ENCODE data around the gene BRWD1. TPM values are rescaled to one million over a fixed set of nuclear protein-coding genes. Genes with fewer than 3 reads are reported as not detected.
A peak's percentile ranks its signal among the peaks of the same experiment; 100 is the strongest.

The BRWD1 gene
- polyA plus RNA-seq, 3 donors = 12.1 to 16.8 (median 12.7) TPM

- H3K9me3 ChIP-seq (replicated peaks in 1 of 2; ENCODE audit: control insufficient read depth in 1 of 2, insufficient read depth in 1 of 2, low read length in 2 of 2) = no peaks in the 10 kb centered on the region
- peaks cover 24% of the 10 kb centered on the region for H3K4me1 Mint-ChIP-seq
- peaks cover 48 to 53% of the 10 kb centered on the region in 2 donors for H3K36me3 Mint-ChIP-seq
- no peaks in the 10 kb centered on the region for H3K9me3 Mint-ChIP-seq
- peaks cover 10 to 14% of the 10 kb centered on the region in 2 donors for H3K4me1 ChIP-seq (ENCODE audit: control insufficient read depth in 1 of 2, insufficient read depth in 2 of 2, low read length in 2 of 2)
- H3K27ac Mint-ChIP-seq = no peak overlapping the region
- H3K27ac ChIP-seq (ENCODE audit: low read depth in 1 of 2, low read length in 2 of 2) = no peak overlapping the region
- H3K79me2 ChIP-seq (ENCODE audit: insufficient read depth, low read length) = peaks cover 27% of the 10 kb centered on the region
- WGBS (ENCODE audit: insufficient coverage) = 14% methylated on average over 4 of the region's 7 CpGs
- H3K27me3 ChIP-seq (ENCODE audit: control insufficient read depth in 2 of 2, insufficient read depth in 2 of 2, low read length in 2 of 2) = no peaks in the 10 kb centered on the region
- H3K4me2 ChIP-seq (replicated peaks; ENCODE audit: extremely low read depth, low read length, poor library complexity, severe bottlenecking) = no peak overlapping the region
- peaks cover 12 to 37% of the 10 kb centered on the region in 2 donors for H3K36me3 ChIP-seq (replicated peaks in 1 of 2; ENCODE audit: control insufficient read depth in 1 of 2, insufficient read depth in 2 of 2, low read length in 2 of 2)
- H3K4me3 Mint-ChIP-seq = no peak overlapping the region
- H3K9ac ChIP-seq (ENCODE audit: insufficient read depth, low read length, poor library complexity, severe bottlenecking) = no peak overlapping the region
- H4K20me1 ChIP-seq (ENCODE audit: insufficient read depth, low read length) = no peaks in the 10 kb centered on the region
- H3K27me3 Mint-ChIP-seq (ENCODE audit: low read depth in 3 of 3) = peaks cover 0 to 1% (median 0%) of the 10 kb centered on the region in 3 donors
- TF ChIP-seq CTCF (IDR thresholded peaks at IDR 0.05) = no peak
- DNase-seq = no peak
- intact Hi-C loops (cut with micrococcal nuclease) = no loop called here
- H3K4me3 ChIP-seq (replicated peaks in 1 of 3; ENCODE audit: low read depth in 2 of 3, low read length in 3 of 3) = no peak overlapping the region
- H2AFZ ChIP-seq (ENCODE audit: insufficient read depth, low read depth, low read length, poor library complexity, severe bottlenecking) = no peak overlapping the region
Measured at GRCh38 chr21:39178421-39178820, 135.0 kb downstream of the BRWD1 start.

GRCh38 chr21:39176271-39176709, 137.1 kb downstream of the BRWD1 start:
- DNase-seq = no peak
- no peak overlapping the region for H3K4me3 ChIP-seq (replicated peaks in 1 of 3; ENCODE audit: low read depth in 2 of 3, low read length in 3 of 3)
- Mint-ChIP-seq H3K9me3 (no peaks in the 10 kb centered on the region), H3K4me1 (peaks cover 9% of the 10 kb centered on the region), H3K27ac (peak overlapping the region in 1 of 7 donors; percentile 6), H3K27me3 (ENCODE audit: low read depth in 3 of 3) (peaks cover 0 to 1% (median 0%) of the 10 kb centered on the region in 3 donors), H3K4me3 (no peak overlapping the region), H3K36me3 (peaks cover 60 to 66% of the 10 kb centered on the region in 2 donors)
- intact Hi-C loops (cut with micrococcal nuclease) = no loop called here
- H3K4me1 ChIP-seq (ENCODE audit: control insufficient read depth in 1 of 2, insufficient read depth in 2 of 2, low read length in 2 of 2) = no peaks in the 10 kb centered on the region
- WGBS (ENCODE audit: insufficient coverage) = no CpG with 5 or more reads among the region's 3 CpGs
- no peak for TF ChIP-seq CTCF (IDR thresholded peaks at IDR 0.05)
- no peak overlapping the region for H3K27ac ChIP-seq (ENCODE audit: low read depth in 1 of 2, low read length in 2 of 2)
- H3K9me3 ChIP-seq (replicated peaks in 1 of 2; ENCODE audit: control insufficient read depth in 1 of 2, insufficient read depth in 1 of 2, low read length in 2 of 2) = no peaks in the 10 kb centered on the region
- H3K36me3 ChIP-seq (replicated peaks in 1 of 2; ENCODE audit: control insufficient read depth in 1 of 2, insufficient read depth in 2 of 2, low read length in 2 of 2) = peaks cover 15 to 51% of the 10 kb centered on the region in 2 donors
- H2AFZ ChIP-seq (ENCODE audit: insufficient read depth, low read depth, low read length, poor library complexity, severe bottlenecking) = no peak overlapping the region
- peaks cover 9% of the 10 kb centered on the region for H3K79me2 ChIP-seq (ENCODE audit: insufficient read depth, low read length)
- H3K9ac ChIP-seq (ENCODE audit: insufficient read depth, low read length, poor library complexity, severe bottlenecking) = no peak overlapping the region
- H3K27me3 ChIP-seq (ENCODE audit: control insufficient read depth in 2 of 2, insufficient read depth in 2 of 2, low read length in 2 of 2) = no peaks in the 10 kb centered on the region
- no peak overlapping the region for H3K4me2 ChIP-seq (replicated peaks; ENCODE audit: extremely low read depth, low read length, poor library complexity, severe bottlenecking)
- H4K20me1 ChIP-seq (ENCODE audit: insufficient read depth, low read length) = no peaks in the 10 kb centered on the region

All from CD14-positive monocyte (primary cell).